H9 (cell line): Measurements from ENCODE around the gene FCER1G. TPM values are rescaled to one million over a fixed set of nuclear protein-coding genes. Genes with fewer than 3 reads are reported as not detected.

Source experiments
- DNase-seq: peaks from one replicate; pipeline ENCODE4 v3.0.0-alpha.2; 2017
- H2AFZ ChIP-seq: one replicate; pipeline ENCODE4 v1.6.1; 2013; ENCODE audit warnings: mild to moderate bottlenecking, low read length, control low read depth, moderate library complexity
- H2AK5ac ChIP-seq: 2 replicates; pipeline ENCODE4 v1.6.1; 2013; ENCODE audit warnings: low read length, control low read depth, mixed read lengths; ENCODE audit not compliant: insufficient read length
- H2BK120ac ChIP-seq: one replicate; pipeline ENCODE4 v1.6.1; 2013; ENCODE audit warnings: low read depth, mild to moderate bottlenecking, low read length, control low read depth, inconsistent platforms; ENCODE audit not compliant: poor library complexity, severe bottlenecking
- H2BK12ac ChIP-seq: 2 replicates; pipeline ENCODE4 v1.6.1; 2013; ENCODE audit warnings: low read length, control low read depth, mixed read lengths, low read depth; ENCODE audit not compliant: insufficient read length
- H2BK15ac ChIP-seq: 2 replicates; pipeline ENCODE4 v1.6.1; 2013; ENCODE audit warnings: low read depth, low read length, control low read depth
- H2BK20ac ChIP-seq: one replicate; pipeline ENCODE4 v1.6.1; 2013; ENCODE audit warnings: low read depth, mild to moderate bottlenecking, low read length, control low read depth, inconsistent platforms; ENCODE audit not compliant: poor library complexity, severe bottlenecking
- H2BK5ac ChIP-seq: 2 replicates; pipeline ENCODE4 v1.6.1; 2013; ENCODE audit warnings: low read length, control low read depth, mixed read lengths; ENCODE audit not compliant: insufficient read length
- H3K14ac ChIP-seq: 2 replicates; pipeline ENCODE4 v1.6.1; 2013; ENCODE audit warnings: low read length, control low read depth; ENCODE audit not compliant: insufficient read depth
- H3K18ac ChIP-seq: 2 replicates; pipeline ENCODE4 v1.6.1; 2013; ENCODE audit warnings: low read depth, mild to moderate bottlenecking, mixed read lengths, low read length, control low read depth; ENCODE audit not compliant: insufficient read length
- H3K23ac ChIP-seq: 2 replicates; pipeline ENCODE4 v1.6.1; 2013; ENCODE audit warnings: low read length, control low read depth, mixed read lengths, low read depth; ENCODE audit not compliant: insufficient read length
- H3K23me2 ChIP-seq: 2 replicates; pipeline ENCODE4 v1.6.1; 2013; ENCODE audit warnings: low read depth, mild to moderate bottlenecking, mixed read lengths, low read length, control low read depth; ENCODE audit not compliant: insufficient read length, poor library complexity, severe bottlenecking
- H3K27ac ChIP-seq: 2 replicates; pipeline ENCODE4 v1.5.1; 2013; ENCODE audit warnings: low read length, control low read depth, mixed read lengths, low read depth; ENCODE audit not compliant: insufficient read length
- H3K27me3 ChIP-seq: 2 replicates; pipeline ENCODE4 v1.6.1; 2013; ENCODE audit warnings: low read length, control low read depth, inconsistent platforms; ENCODE audit not compliant: insufficient read depth
- H3K4ac ChIP-seq: 2 replicates; pipeline ENCODE4 v1.6.1; 2013; ENCODE audit warnings: low read depth, mild to moderate bottlenecking, control low read depth, inconsistent platforms, low read length, moderate library complexity
- H3K4me1 ChIP-seq: 2 replicates; pipeline ENCODE4 v1.6.1; 2013; ENCODE audit warnings: low read length, control low read depth, inconsistent platforms; ENCODE audit not compliant: insufficient read depth
- H3K4me2 ChIP-seq: 2 replicates; pipeline ENCODE4 v1.6.1; 2013; ENCODE audit warnings: low read length, control low read depth, mixed read lengths; ENCODE audit not compliant: insufficient read length, insufficient read depth
- H3K56ac ChIP-seq: 2 replicates; pipeline ENCODE4 v1.6.1; 2013; ENCODE audit warnings: low read depth, mild to moderate bottlenecking, mixed read lengths, low read length, control low read depth; ENCODE audit not compliant: insufficient read length
- H3K79me1 ChIP-seq: 2 replicates; pipeline ENCODE4 v1.6.1; 2013; ENCODE audit warnings: low read depth, mild to moderate bottlenecking, moderate library complexity, low read length, control low read depth, inconsistent platforms; ENCODE audit not compliant: insufficient read depth, poor library complexity, severe bottlenecking
- H3K79me2 ChIP-seq: 2 replicates; pipeline ENCODE4 v1.6.1; 2013; ENCODE audit warnings: low read length, control low read depth, inconsistent platforms; ENCODE audit not compliant: insufficient read depth
- H3K9ac ChIP-seq: 2 replicates; pipeline ENCODE4 v1.6.1; 2013; ENCODE audit warnings: low read length, control low read depth, mixed read lengths; ENCODE audit not compliant: insufficient read length; ENCODE audit errors: extremely low read depth
- H3K9me3 ChIP-seq: one replicate; pipeline ENCODE4 v1.6.1; 2013; ENCODE audit warnings: low read depth, low read length, inconsistent platforms; ENCODE audit not compliant: control insufficient read depth
- H3T11ph ChIP-seq: one replicate; pipeline ENCODE4 v1.6.1; 2013; ENCODE audit warnings: mild to moderate bottlenecking, low read length, control low read depth, inconsistent platforms
- H4K20me1 ChIP-seq: one replicate; pipeline ENCODE4 v1.6.1; 2013; ENCODE audit not compliant: control insufficient read depth, insufficient read length, insufficient read depth
- H4K5ac ChIP-seq: 2 replicates; pipeline ENCODE4 v1.6.1; 2013; ENCODE audit warnings: low read depth, mild to moderate bottlenecking, mixed read lengths, low read length, control low read depth; ENCODE audit not compliant: insufficient read length
- H4K8ac ChIP-seq: replicated peaks from 2 replicates; pipeline ENCODE4 v1.6.1; 2013; ENCODE audit warnings: low read length, control low read depth, mixed read lengths, low read depth; ENCODE audit not compliant: insufficient read length
- H4K91ac ChIP-seq: 2 replicates; pipeline ENCODE4 v1.6.1; 2013; ENCODE audit warnings: low read depth, mild to moderate bottlenecking, moderate library complexity, mixed read lengths, low read length, control low read depth; ENCODE audit not compliant: insufficient read length
- H3K27ac Mint-ChIP-seq, 3 experiments: 2 replicates in 2 of 3; 3 replicates in 1 of 3; pipeline ENCODE4 v1.8.0; 2020 to 2021; ENCODE audit warnings: mixed read lengths in 3 of 3, mild to moderate bottlenecking in 1 of 3, moderate library complexity in 1 of 3
- H3K27me3 Mint-ChIP-seq: 2 replicates; pipeline ENCODE4 v1.8.0; 2021; ENCODE audit warnings: low read depth, mild to moderate bottlenecking, moderate library complexity, mixed read lengths
- H3K36me3 Mint-ChIP-seq, 3 experiments: 2 replicates in 2 of 3; 3 replicates in 1 of 3; pipeline ENCODE4 v1.8.0; 2020 to 2021; ENCODE audit warnings: low read depth in 3 of 3, mixed read lengths in 3 of 3; ENCODE audit not compliant: insufficient read depth in 1 of 3
- H3K4me1 Mint-ChIP-seq, 2 experiments: 2 replicates each; pipeline ENCODE4 v1.8.0; 2020; ENCODE audit warnings: mixed read lengths in 2 of 2
- H3K4me3 Mint-ChIP-seq, 2 experiments: 2 replicates in 1 of 2; 3 replicates in 1 of 2; pipeline ENCODE4 v1.8.0; 2020 to 2021; ENCODE audit warnings: mild to moderate bottlenecking in 2 of 2, mixed read lengths in 2 of 2, moderate library complexity in 1 of 2
- H3K9me3 Mint-ChIP-seq, 2 experiments: 2 replicates in 1 of 2; 3 replicates in 1 of 2; pipeline ENCODE4 v1.8.0; 2020; ENCODE audit warnings: mild to moderate bottlenecking in 2 of 2, mixed read lengths in 2 of 2, moderate library complexity in 1 of 2
- WGBS: extraction: QIAGEN DNeasy Blood & Tissue Kit; methylation state at CpG from one replicate; pipeline ENCODE4 v1.1.7; 2013; ENCODE audit warnings: missing lambda C conversion rate, low lambda C conversion rate, mixed read lengths; ENCODE audit not compliant: insufficient read length; ENCODE audit errors: extremely low coverage; 5-methylcytosine and 5-hydroxymethylcytosine counted together
- total RNA-seq: library from RNA; stranded (reverse); gene quantifications from 2 replicates; pipeline ENCODE4 v1.2.1, GENCODE V29; 2021
- TF ChIP-seq, protein P1 (sequence below): fragments of 200-600 bp; sonication (generic); conservative IDR thresholded peaks from 3 replicates; pipeline ENCODE4 v1.8.0; 2021; ENCODE audit warnings: antibody characterized with exemption, mild to moderate bottlenecking

Gene FCER1G
- total RNA-seq, 1 experiment from 2014 or later = 0.90 TPM

DNA sequence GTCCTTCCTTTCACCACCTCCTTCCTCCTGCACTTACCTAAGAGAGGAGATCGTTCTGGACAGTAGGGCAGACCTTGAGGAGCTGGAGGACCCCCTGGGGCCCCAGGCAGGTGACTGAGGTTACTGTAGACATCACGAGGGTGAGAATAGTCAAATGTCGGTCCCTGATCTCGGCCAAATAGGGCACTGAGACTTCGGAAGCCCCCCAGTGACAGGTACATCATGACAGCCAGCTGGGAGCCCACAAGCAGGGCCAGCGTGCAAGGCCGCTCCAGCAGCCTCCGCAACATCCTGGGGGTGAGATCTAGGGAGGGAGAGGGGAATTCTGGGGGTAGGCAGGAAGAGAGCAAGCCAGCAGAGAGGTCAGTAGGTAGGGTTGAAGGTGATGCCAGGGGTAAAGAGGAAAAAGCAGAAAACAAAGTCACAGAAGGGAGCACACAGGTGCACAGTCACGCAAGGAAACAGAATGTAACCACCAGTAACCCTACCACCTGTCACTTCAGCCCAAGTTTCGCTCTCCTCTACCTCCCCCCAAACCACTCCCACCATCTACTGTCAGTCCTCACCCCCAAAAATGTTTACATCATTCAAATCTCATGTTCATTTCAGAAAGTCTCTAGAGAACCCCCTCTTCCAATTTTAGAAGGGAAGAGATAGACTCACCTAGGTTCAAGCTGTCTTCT, 39.2 kb upstream of the FCER1G start:
- peak overlapping the region; percentile 76 for H3K4me2 ChIP-seq
- H3K79me1 ChIP-seq = no peaks in the 10 kb centered on the region
- H3K79me2 ChIP-seq = no peaks in the 10 kb centered on the region
- H3K9ac ChIP-seq = no peak overlapping the region
- H3K27ac ChIP-seq = no peak overlapping the region
- no peak overlapping the region for H2AFZ ChIP-seq
- no peak overlapping the region for H2BK20ac ChIP-seq
- H4K91ac ChIP-seq = no peak overlapping the region
- no peak overlapping the region for H3K14ac ChIP-seq
- H2BK120ac ChIP-seq = no peak overlapping the region
- H3K18ac ChIP-seq = no peak overlapping the region
- H3K4me1 Mint-ChIP-seq = peaks cover 19 to 21% of the 10 kb centered on the region in 2 experiments
- no peak overlapping the region for H3K4ac ChIP-seq
- no peak overlapping the region; a peak in 2 of 7 replicates for H3K27ac Mint-ChIP-seq
- no peak overlapping the region for H2BK5ac ChIP-seq
- no peaks in the 10 kb centered on the region for H3K9me3 ChIP-seq
- H3K27me3 ChIP-seq = no peaks in the 10 kb centered on the region
- H4K8ac ChIP-seq = no peak overlapping the region
- H4K5ac ChIP-seq = no peak overlapping the region
- H3K27me3 Mint-ChIP-seq = peaks cover 3% of the 10 kb centered on the region
- H3K56ac ChIP-seq = no peak overlapping the region
- no peak overlapping the region for H2BK15ac ChIP-seq
- WGBS = no CpG with 5 or more reads among the region's 10 CpGs
- peaks cover 6% of the 10 kb centered on the region for H3K23me2 ChIP-seq
- H3K36me3 Mint-ChIP-seq = peaks cover 20 to 51% (median 49%) of the 10 kb centered on the region in 3 experiments; a peak in 6 of 7 replicates
- no peak overlapping the region for H3T11ph ChIP-seq
- peak overlapping the region; percentile 93 to 100 for H3K4me3 Mint-ChIP-seq
- no peaks in the 10 kb centered on the region for H4K20me1 ChIP-seq
- H3K9me3 Mint-ChIP-seq = no peaks in the 10 kb centered on the region
- H2AK5ac ChIP-seq = no peak overlapping the region
- DNase-seq = no peak
- TF ChIP-seq, protein P1, sequence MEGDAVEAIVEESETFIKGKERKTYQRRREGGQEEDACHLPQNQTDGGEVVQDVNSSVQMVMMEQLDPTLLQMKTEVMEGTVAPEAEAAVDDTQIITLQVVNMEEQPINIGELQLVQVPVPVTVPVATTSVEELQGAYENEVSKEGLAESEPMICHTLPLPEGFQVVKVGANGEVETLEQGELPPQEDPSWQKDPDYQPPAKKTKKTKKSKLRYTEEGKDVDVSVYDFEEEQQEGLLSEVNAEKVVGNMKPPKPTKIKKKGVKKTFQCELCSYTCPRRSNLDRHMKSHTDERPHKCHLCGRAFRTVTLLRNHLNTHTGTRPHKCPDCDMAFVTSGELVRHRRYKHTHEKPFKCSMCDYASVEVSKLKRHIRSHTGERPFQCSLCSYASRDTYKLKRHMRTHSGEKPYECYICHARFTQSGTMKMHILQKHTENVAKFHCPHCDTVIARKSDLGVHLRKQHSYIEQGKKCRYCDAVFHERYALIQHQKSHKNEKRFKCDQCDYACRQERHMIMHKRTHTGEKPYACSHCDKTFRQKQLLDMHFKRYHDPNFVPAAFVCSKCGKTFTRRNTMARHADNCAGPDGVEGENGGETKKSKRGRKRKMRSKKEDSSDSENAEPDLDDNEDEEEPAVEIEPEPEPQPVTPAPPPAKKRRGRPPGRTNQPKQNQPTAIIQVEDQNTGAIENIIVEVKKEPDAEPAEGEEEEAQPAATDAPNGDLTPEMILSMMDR = no peak
- no peaks in the 10 kb centered on the region; the same call in 1 of the 2 replicates for H3K4me1 ChIP-seq
- no peak overlapping the region for H3K23ac ChIP-seq
- no peak overlapping the region for H2BK12ac ChIP-seq
